Neural progenitor cell (in vitro differentiated cells): ENCODE results near the gene BTN2A1. TPM values are rescaled to one million over a fixed set of nuclear protein-coding genes. Genes with fewer than 3 reads are reported as not detected.

Source experiments
- DNase-seq: peaks from one replicate; pipeline ENCODE4 v3.0.0-alpha.2; 2016; ENCODE audit warnings: low spot score
- H2AFZ ChIP-seq: fragments of 200-600 bp; sonication (generic); replicated peaks from 2 replicates; pipeline ENCODE4 v1.6.1; 2016; ENCODE audit warnings: antibody characterized with exemption
- H3F3A ChIP-seq: fragments of 200-600 bp; sonication (generic); 2 replicates; pipeline ENCODE4 v1.6.1; 2016; ENCODE audit warnings: antibody characterized with exemption, low read depth
- H3K27ac ChIP-seq: fragments of 200-600 bp; sonication (generic); 2 replicates; pipeline ENCODE4 v1.5.1; 2016; ENCODE audit warnings: mild to moderate bottlenecking
- H3K27me3 ChIP-seq: fragments of 200-600 bp; sonication (generic); 2 replicates; pipeline ENCODE4 v1.6.1; 2016; ENCODE audit warnings: mild to moderate bottlenecking, moderate library complexity
- H3K36me3 ChIP-seq: fragments of 200-600 bp; sonication (generic); 2 replicates; pipeline ENCODE4 v1.5.1; 2016
- H3K4me1 ChIP-seq: fragments of 200-600 bp; sonication (generic); 2 replicates; pipeline ENCODE4 v1.6.1; 2016; ENCODE audit warnings: mixed run types
- H3K4me2 ChIP-seq: fragments of 200-600 bp; sonication (generic); 2 replicates; pipeline ENCODE4 v1.6.1; 2016
- H3K4me3 ChIP-seq: fragments of 200-600 bp; sonication (generic); 2 replicates; pipeline ENCODE4 v1.5.1; 2016
- H3K79me2 ChIP-seq: fragments of 200-600 bp; sonication (generic); 2 replicates; pipeline ENCODE4 v1.6.1; 2016; ENCODE audit warnings: low read depth
- H3K9ac ChIP-seq: fragments of 200-600 bp; sonication (generic); 2 replicates; pipeline ENCODE4 v1.6.1; 2016
- H3K9me3 ChIP-seq: fragments of 200-600 bp; sonication (generic); 2 replicates; pipeline ENCODE4 v1.5.1; 2016; ENCODE audit warnings: low read depth
- H4K20me1 ChIP-seq: fragments of 200-600 bp; sonication (generic); 2 replicates; pipeline ENCODE4 v1.6.1; 2016; ENCODE audit warnings: low read depth
- H3K27ac Mint-ChIP-seq: 3 replicates; pipeline ENCODE4 v1.8.0; 2021; ENCODE audit warnings: mixed read lengths
- H3K27me3 Mint-ChIP-seq: 2 replicates; pipeline ENCODE4 v1.8.0; 2022; ENCODE audit warnings: low read depth, mild to moderate bottlenecking, inconsistent platforms, moderate library complexity, mixed read lengths; ENCODE audit not compliant: insufficient read depth
- H3K36me3 Mint-ChIP-seq: 3 replicates; pipeline ENCODE4 v1.8.0; 2021; ENCODE audit warnings: mixed read lengths
- H3K4me1 Mint-ChIP-seq: 3 replicates; pipeline ENCODE4 v1.8.0; 2021; ENCODE audit warnings: mixed read lengths
- H3K4me3 Mint-ChIP-seq: 3 replicates; pipeline ENCODE4 v1.8.0; 2021; ENCODE audit warnings: mild to moderate bottlenecking, moderate library complexity, mixed read lengths
- H3K9me3 Mint-ChIP-seq: 3 replicates; pipeline ENCODE4 v1.8.0; 2020; ENCODE audit warnings: mixed read lengths
- CTCF ChIP-seq: fragments of 200-600 bp; sonication (generic); IDR thresholded peaks from 2 replicates; pipeline ENCODE4 v1.5.1; 2017; ENCODE audit warnings: antibody characterized with exemption, mild to moderate bottlenecking
- EZH2 ChIP-seq: fragments of 200-600 bp; sonication (generic); IDR thresholded peaks from 2 replicates; pipeline ENCODE4 v1.6.1; 2017; ENCODE audit warnings: antibody characterized with exemption, mild to moderate bottlenecking, moderate library complexity
- EZH2phosphoT487 ChIP-seq: fragments of 200-600 bp; sonication (generic); IDR thresholded peaks from 2 replicates; pipeline ENCODE4 v1.6.1; 2017; ENCODE audit warnings: antibody characterized with exemption
- total RNA-seq: library from RNA; depleted of rRNA; stranded (reverse); fragments of >200 nt; gene quantifications from 2 replicates; pipeline ENCODE4 v1.2.3, GENCODE V29; 2015; ENCODE audit warnings: low replicate concordance

Gene BTN2A1
- total RNA-seq, 1 donor from 2014 or later: 11.6 TPM

DNA sequence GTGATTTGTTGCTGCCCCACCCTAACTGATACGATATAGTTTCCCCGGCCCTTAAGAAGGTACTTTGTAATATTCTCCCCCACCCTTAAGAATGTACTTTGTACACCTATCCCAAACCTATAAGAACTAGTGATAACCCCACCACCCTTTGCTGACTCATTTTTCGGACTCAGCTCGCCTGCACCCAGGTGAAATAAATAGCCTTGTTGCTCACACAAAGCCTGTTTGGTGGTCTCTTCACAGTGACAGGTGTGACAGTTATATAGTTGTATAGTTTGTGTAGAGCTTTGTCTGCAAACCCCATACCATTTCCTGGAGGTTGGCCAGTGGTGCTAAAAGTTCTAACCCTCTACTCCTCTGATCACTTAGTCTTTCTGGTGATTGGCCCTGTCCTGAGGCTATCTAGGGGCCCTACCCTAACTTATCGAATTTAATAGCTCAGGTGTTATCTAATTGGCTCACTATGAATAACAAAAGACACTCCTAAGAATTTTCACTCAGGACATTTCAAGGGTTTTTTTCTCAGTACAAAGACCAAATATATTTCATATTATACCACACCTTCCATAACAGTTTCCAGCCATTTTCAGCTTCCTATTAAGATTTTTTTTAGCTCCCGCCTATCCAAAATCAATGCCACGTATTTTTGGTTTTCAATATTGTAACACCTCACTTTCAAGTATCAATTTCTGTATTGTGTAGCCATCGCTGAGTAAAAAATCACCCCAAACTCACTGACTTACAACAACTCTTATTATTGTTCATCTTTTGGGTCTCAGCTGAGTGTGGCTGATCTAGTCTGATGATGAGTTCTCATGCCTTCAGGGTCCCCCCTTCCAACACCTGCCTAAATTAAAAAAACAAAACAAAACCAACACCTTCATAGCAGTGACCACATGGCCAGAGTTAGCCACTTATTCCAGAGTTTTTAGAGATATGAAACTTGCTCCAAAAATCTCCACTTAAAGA, 32.5 kb downstream of the BTN2A1 start:
- Mint-ChIP-seq H3K9me3 (peaks cover 6% of the 10 kb centered on the region), H3K27ac (no peak overlapping the region), H3K4me3 (no peak overlapping the region), H3K36me3 (no peaks in the 10 kb centered on the region), H3K4me1 (no peaks in the 10 kb centered on the region), H3K27me3 (peaks cover 8% of the 10 kb centered on the region)
- Histone ChIP-seq H3K9me3 (no peaks in the 10 kb centered on the region), H3F3A (no peaks in the 10 kb centered on the region), H3K27me3 (no peaks in the 10 kb centered on the region), H3K79me2 (no peaks in the 10 kb centered on the region), H3K27ac (no peak overlapping the region), H4K20me1 (no peaks in the 10 kb centered on the region), H3K4me2 (no peak overlapping the region), H2AFZ (no peak overlapping the region), H3K4me1 (no peaks in the 10 kb centered on the region), H3K4me3 (no peak overlapping the region), H3K9ac (no peak overlapping the region), H3K36me3 (no peaks in the 10 kb centered on the region)
- no peak for DNase-seq
- TF ChIP-seq EZH2phosphoT487: no peak
- no peak for TF ChIP-seq CTCF
- no peak for TF ChIP-seq EZH2

- Mint-ChIP-seq H3K36me3 (no peaks in the 10 kb centered on the region), H3K4me1 (no peaks in the 10 kb centered on the region), H3K27ac (no peak overlapping the region), H3K27me3 (peaks cover 8% of the 10 kb centered on the region), H3K4me3 (no peak overlapping the region), H3K9me3 (peaks cover 4% of the 10 kb centered on the region)
- no peaks in the 10 kb centered on the region for H3K79me2 ChIP-seq
- no peaks in the 10 kb centered on the region for H3K4me1 ChIP-seq
- no peak overlapping the region for H3K4me3 ChIP-seq
- no peak overlapping the region for H2AFZ ChIP-seq
- no peak overlapping the region for H3K4me2 ChIP-seq
- H4K20me1 ChIP-seq: no peaks in the 10 kb centered on the region
- no peaks in the 10 kb centered on the region for H3F3A ChIP-seq
- no peaks in the 10 kb centered on the region for H3K27me3 ChIP-seq
- no peaks in the 10 kb centered on the region for H3K9me3 ChIP-seq
- TF ChIP-seq CTCF: no peak
- no peak for TF ChIP-seq EZH2phosphoT487
- no peak for TF ChIP-seq EZH2
- H3K9ac ChIP-seq: no peak overlapping the region
- DNase-seq: no peak
- H3K36me3 ChIP-seq: no peaks in the 10 kb centered on the region
- no peak overlapping the region for H3K27ac ChIP-seq
These were observed 33.8 kb downstream of the BTN2A1 start for GRCh38 chr6:26491604-26492003.

GRCh38 chr6:26493258-26493657, 35.5 kb downstream of the BTN2A1 start:
- DNase-seq: no peak
- H3K36me3 Mint-ChIP-seq: no peaks in the 10 kb centered on the region
- no peak overlapping the region for H3K4me2 ChIP-seq
- H3K9me3 ChIP-seq: no peaks in the 10 kb centered on the region
- H3K4me1 ChIP-seq: no peaks in the 10 kb centered on the region
- TF ChIP-seq CTCF (peak; percentile 11), EZH2phosphoT487 (no peak)
- no peak overlapping the region for H3K4me3 ChIP-seq
- no peak overlapping the region for H3K9ac ChIP-seq
- no peak overlapping the region for H3K4me3 Mint-ChIP-seq
- H3K27ac Mint-ChIP-seq: no peak overlapping the region
- H3K4me1 Mint-ChIP-seq: no peaks in the 10 kb centered on the region
- no peaks in the 10 kb centered on the region for H4K20me1 ChIP-seq
- H3K27ac ChIP-seq: no peak overlapping the region
- H3K79me2 ChIP-seq: no peaks in the 10 kb centered on the region
- no peaks in the 10 kb centered on the region for H3F3A ChIP-seq
- H3K27me3 Mint-ChIP-seq: peaks cover 8% of the 10 kb centered on the region
- no peak overlapping the region for H2AFZ ChIP-seq
- no peaks in the 10 kb centered on the region for H3K9me3 Mint-ChIP-seq
- no peaks in the 10 kb centered on the region for H3K36me3 ChIP-seq
- no peaks in the 10 kb centered on the region for H3K27me3 ChIP-seq
